Heart right ventricle (tissue), 16 donors: ENCODE results near the gene C19orf12. TPM values are rescaled to one million over a fixed set of nuclear protein-coding genes. Genes with fewer than 3 reads are reported as not detected.

Experiments used
- ATAC-seq, 8 donors: fragments of 200-7000 bp; cut with Tn5 transposase; one replicate each; pipeline ENCODE4 v1.9.1; 2020; ENCODE audit warnings: mild to moderate bottlenecking in 8 of 8, moderate library complexity in 8 of 8, moderate number of reproducible peaks in 1 of 8
- DNase-seq, 2 donors: peaks; one replicate each; pipeline ENCODE4 v3.0.0-alpha.2; 2020
- H3K27ac ChIP-seq, 10 donors: fragments of 200-600 bp; sonication (generic) in 2 of 10; one replicate each; pipeline versions ENCODE4 v1.5.0 to v1.8.0; 2020 to 2022; ENCODE audit warnings: mild to moderate bottlenecking in 3 of 10
- H3K27me3 ChIP-seq, 7 donors: fragments of 200-600 bp; one replicate each; pipeline ENCODE4 v1.8.0; 2021 to 2022; ENCODE audit warnings: mild to moderate bottlenecking in 2 of 7
- H3K36me3 ChIP-seq, 9 donors: fragments of 200-600 bp; sonication (generic) in 1 of 9; one replicate each; pipeline versions ENCODE4 v1.5.0 to v1.8.0; 2020 to 2022; ENCODE audit warnings: mild to moderate bottlenecking in 2 of 9
- H3K4me1 ChIP-seq, 9 donors: fragments of 200-600 bp; sonication (generic) in 1 of 9; one replicate each; pipeline versions ENCODE4 v1.5.0 to v1.8.0; 2020 to 2022; ENCODE audit warnings: mild to moderate bottlenecking in 4 of 9
- H3K4me3 ChIP-seq, 10 donors: fragments of 200-600 bp; sonication (generic) in 2 of 10; one replicate each; pipeline versions ENCODE4 v1.5.0 to v1.8.0; 2020 to 2022; ENCODE audit warnings: mild to moderate bottlenecking in 7 of 10, moderate library complexity in 2 of 10
- H3K9me3 ChIP-seq, 11 donors: fragments of 200-600 bp in 10 of 11; sonication (generic) in 2 of 11; one replicate each; pipeline versions ENCODE4 v1.5.0 to v1.8.0; 2013 to 2022; ENCODE audit warnings: mild to moderate bottlenecking in 2 of 11, control low read depth in 1 of 11, moderate library complexity in 1 of 11
- WGBS, 2 donors: extraction: QIAGEN DNeasy Blood & Tissue Kit; methylation state at CpG; one replicate each; pipeline ENCODE4 v1.1.7; 2013; ENCODE audit warnings: inconsistent platforms in 1 of 2; 5-methylcytosine and 5-hydroxymethylcytosine counted together
- intact Hi-C, 10 donors: fragments of 100-400 bp; cut with DNase I; formaldehyde crosslinking; loops; one replicate each; pipeline versions ENCODE4 v1.11.1 to v1.14.2; 2022
- polyA plus RNA-seq, 2 donors: library from polyadenylated mRNA; stranded (reverse); fragments of 200-250 nt; gene quantifications; one replicate each; pipeline ENCODE4 v1.2.3, GENCODE V29; 2013
- total RNA-seq, 10 donors: library from RNA; stranded (reverse); fragmentation: NEBNext Ultra II Directional in 3 of 10; extraction: Animal tissue kit (Norgen Biotek cat#: 25700) in 3 of 10; gene quantifications; one replicate each; pipeline versions ENCODE4 v1.2.1 to v1.2.4, GENCODE V29; 2021 to 2023
- TF ChIP-seq, protein P1 (sequence below), 9 donors: fragments of 200-600 bp; sonication (generic) in 2 of 9; IDR thresholded peaks; one replicate each; pipeline versions ENCODE4 v1.5.0 to v1.8.0; 2021 to 2022; ENCODE audit warnings: antibody characterized with exemption in 9 of 9, mild to moderate bottlenecking in 5 of 9, moderate library complexity in 1 of 9
- donor health status: Arrhythmogenic right ventricular cardiomyopathy.
- donor health status: ischemic (EF 13 %, LVEDD 7.1; RV severe dilation, severe dysfunction).
- donor health status: healthy with polysubstance abuse.
- donor health status: DM: no; HTN: yes; CAD: no.
- donor health status: DM: no; HTN: no; CAD: no.
- donor health status: ischemic (EF 25% LVEDD 6.9; RV normal size, moderate dysfunction).
- donor health status: ischemic (EF 25% LVEDD 5.7; RV mildly dilated, moderate dysfunction).
- donor health status: healthy.
- donor health status: DM: yes; HTN: yes; CAD: no.
- donor health status: Ischemic cardiomyopathy.
- donor health status: ischemic (EF 35%, LVEDD 5.7; RV mildly dilated, moderate dysfunction).
- donor health status: nonischemic (EF 11% LVEDD 7.7; RV severe dilation, severe dysfunction).
- donor health status: DM: yes; HTN: yes; CAD: no.
- donor health status: PGD.
- donor health status: ischemic (EF 29% LVEDD 5.4; RV normal size, mild dysfunction).
- donor health status: nonischemic (EF 23%, LVEDD 6.1; RV moderate dilation, normal function).

C19orf12 gene
- total and polyA plus RNA-seq, 12 donors: 26.7 to 83.3 (median 38.3) TPM

DNA sequence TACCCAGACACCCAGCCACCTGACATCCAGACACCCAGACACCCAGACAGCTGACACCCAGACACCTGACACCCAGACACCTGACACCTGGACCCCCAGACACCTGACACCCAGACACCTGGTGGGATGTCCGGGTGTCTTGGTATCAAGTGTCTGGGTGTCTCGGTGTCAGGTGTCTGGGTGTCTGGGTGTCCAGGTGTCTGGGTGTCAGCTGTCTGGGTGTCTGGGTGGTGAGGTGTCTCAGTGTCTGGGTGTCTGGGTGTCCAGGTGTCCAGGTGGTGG is 18.6 kb downstream of the C19orf12 start:
- Histone ChIP-seq H3K27ac (no peak overlapping the region), H3K27me3 (no peaks in the 10 kb centered on the region), H3K4me1 (peaks cover 0 to 8% (median 4%) of the 10 kb centered on the region in 9 donors), H3K9me3 (no peaks in the 10 kb centered on the region), H3K4me3 (no peak overlapping the region), H3K36me3 (peaks cover 0 to 13% (median 0%) of the 10 kb centered on the region in 9 donors)
- DNase-seq: no peak
- 91 to 92% methylated on average over 2 of the region's 2 CpGs for WGBS, 2 donors
- intact Hi-C loops: loop anchor here in 1 of 10 donors (10.0 kb wide), 1 partner anchor 82 kb away; no protein-coding TSS in a partner anchor
- no peak for ATAC-seq
- TF ChIP-seq, protein P1, sequence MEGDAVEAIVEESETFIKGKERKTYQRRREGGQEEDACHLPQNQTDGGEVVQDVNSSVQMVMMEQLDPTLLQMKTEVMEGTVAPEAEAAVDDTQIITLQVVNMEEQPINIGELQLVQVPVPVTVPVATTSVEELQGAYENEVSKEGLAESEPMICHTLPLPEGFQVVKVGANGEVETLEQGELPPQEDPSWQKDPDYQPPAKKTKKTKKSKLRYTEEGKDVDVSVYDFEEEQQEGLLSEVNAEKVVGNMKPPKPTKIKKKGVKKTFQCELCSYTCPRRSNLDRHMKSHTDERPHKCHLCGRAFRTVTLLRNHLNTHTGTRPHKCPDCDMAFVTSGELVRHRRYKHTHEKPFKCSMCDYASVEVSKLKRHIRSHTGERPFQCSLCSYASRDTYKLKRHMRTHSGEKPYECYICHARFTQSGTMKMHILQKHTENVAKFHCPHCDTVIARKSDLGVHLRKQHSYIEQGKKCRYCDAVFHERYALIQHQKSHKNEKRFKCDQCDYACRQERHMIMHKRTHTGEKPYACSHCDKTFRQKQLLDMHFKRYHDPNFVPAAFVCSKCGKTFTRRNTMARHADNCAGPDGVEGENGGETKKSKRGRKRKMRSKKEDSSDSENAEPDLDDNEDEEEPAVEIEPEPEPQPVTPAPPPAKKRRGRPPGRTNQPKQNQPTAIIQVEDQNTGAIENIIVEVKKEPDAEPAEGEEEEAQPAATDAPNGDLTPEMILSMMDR (IDR thresholded peaks at IDR 0.05): no peak

DNA sequence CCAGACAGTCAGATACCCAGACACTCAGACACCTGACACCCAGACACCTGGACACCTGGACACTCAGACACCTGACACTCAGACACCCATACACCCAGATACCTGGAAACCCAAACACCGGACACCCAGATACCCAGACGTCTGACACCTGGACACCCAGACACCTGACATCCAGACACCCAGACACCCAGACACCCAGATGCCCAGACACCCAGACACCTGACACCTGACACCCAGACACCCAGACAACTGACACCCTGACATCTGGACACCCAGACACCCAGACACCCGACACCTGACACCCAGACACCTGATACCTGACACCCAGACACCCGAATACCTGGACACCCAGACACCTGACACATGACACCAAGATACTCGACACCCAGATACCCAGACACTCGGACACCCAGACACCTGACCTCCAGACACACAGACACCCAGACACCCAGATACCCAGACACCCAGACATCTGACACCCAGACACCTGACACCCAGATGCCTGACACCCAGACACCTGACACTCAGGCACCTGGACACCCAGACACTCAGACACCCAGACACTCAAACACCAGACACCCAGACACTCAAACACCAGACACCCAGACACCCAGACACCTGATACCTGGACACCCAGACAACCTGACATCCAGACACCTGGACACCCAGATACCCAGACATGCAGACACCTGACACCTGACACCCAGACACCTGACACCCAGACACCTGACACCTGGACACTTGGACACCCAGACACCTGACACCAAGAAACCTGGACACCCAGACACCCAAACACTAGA is 19.1 kb downstream of the C19orf12 start:
- peaks cover 0 to 8% (median 4%) of the 10 kb centered on the region in 9 donors for H3K4me1 ChIP-seq
- DNase-seq (no peak), ATAC-seq (no peak)
- intact Hi-C loops: loop anchor here in 4 of 10 donors (2.0 to 10.0 kb wide), 4 partner anchors 19 to 85 kb away; partner anchors contain the start of gene C19orf12 (in 1 of the 4)
- H3K9me3 ChIP-seq: peaks cover 0 to 2% (median 0%) of the 10 kb centered on the region in 11 donors
- no peaks in the 10 kb centered on the region for H3K27me3 ChIP-seq
- WGBS, 2 donors: 82 to 89% methylated on average over 6 of the region's 6 CpGs
- peaks cover 0 to 8% (median 0%) of the 10 kb centered on the region in 9 donors for H3K36me3 ChIP-seq
- H3K4me3 ChIP-seq: no peak overlapping the region
- TF ChIP-seq, protein P1 (IDR thresholded peaks at IDR 0.05): no peak
- H3K27ac ChIP-seq: no peak overlapping the region

DNA sequence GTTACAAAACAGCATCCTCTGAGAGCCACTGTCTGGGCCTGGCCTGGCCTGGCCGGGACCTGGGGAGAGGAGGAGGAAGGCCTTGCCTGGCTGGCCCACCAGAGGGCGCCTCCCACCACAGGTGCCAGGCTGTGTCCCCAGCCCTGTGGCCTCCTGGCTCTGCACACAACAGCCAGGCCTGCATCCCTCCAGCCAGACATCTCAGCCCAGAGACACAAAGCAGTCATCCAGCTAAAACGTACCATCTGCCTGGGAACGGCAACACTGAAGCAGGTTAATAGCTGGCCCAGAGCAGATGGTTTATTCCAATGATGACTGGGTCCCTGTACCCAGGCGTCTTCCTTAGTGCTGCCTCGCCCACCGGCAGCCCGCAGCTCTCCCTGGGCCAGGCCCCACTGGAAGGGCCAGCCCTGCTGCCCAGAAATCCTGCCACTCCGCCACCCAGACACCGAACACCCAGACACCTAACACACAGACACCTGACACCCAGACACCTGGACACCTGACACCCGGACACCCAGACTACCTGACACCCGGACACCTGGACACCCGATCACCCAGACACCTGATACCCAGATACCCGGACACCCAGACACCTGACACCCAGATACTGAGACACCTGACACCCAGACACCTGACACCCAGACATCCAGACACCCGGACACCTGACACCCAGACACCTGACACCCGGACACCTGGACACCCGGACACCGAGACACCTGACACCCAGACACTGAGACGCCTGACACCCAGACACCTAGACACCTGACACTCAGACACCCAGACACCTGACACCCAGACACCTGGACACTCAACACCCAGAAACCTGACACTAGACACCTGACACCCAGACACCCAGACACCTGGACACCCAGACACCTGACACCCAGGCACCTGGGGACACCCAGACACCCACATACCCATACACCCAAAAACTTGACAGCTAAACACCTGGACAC is 20.1 kb downstream of the C19orf12 start:
- ATAC-seq (peak; percentile 93 to 98 (median 97)), DNase-seq (peak; percentile 73 to 85)
- H3K4me1 ChIP-seq: peaks cover 0 to 8% (median 4%) of the 10 kb centered on the region in 9 donors
- no peak overlapping the region for H3K4me3 ChIP-seq
- WGBS, 2 donors: 71 to 75% methylated on average over 19 of the region's 19 CpGs
- H3K9me3 ChIP-seq: peaks cover 0 to 11% (median 8%) of the 10 kb centered on the region in 11 donors
- no peaks in the 10 kb centered on the region for H3K36me3 ChIP-seq
- TF ChIP-seq, protein P1 (IDR thresholded peaks at IDR 0.05): peak; percentile 76 to 96 (median 91)
- H3K27ac ChIP-seq: peak overlapping the region in 1 of 10 donors; percentile 17
- intact Hi-C loops: loop anchor here in 6 of 10 donors (1.0 to 10.0 kb wide), 6 partner anchors 20 to 84 kb away; partner anchors contain the start of gene C19orf12 (in 1 of the 6)
- no peaks in the 10 kb centered on the region for H3K27me3 ChIP-seq

- DNase-seq (no peak), ATAC-seq (peak in 1 of 8 donors; percentile 3)
- H3K27ac ChIP-seq: peak overlapping the region in 1 of 10 donors; percentile 17
- peaks cover 0 to 8% (median 4%) of the 10 kb centered on the region in 9 donors for H3K4me1 ChIP-seq
- no peaks in the 10 kb centered on the region for H3K27me3 ChIP-seq
- H3K9me3 ChIP-seq: peaks cover 0 to 12% (median 8%) of the 10 kb centered on the region in 11 donors
- WGBS, 2 donors: 87 to 89% methylated on average over 5 of the region's 5 CpGs
- no peak overlapping the region for H3K4me3 ChIP-seq
- intact Hi-C loops: loop anchor here in 6 of 10 donors (1.0 to 10.0 kb wide), 6 partner anchors 21 to 83 kb away; partner anchors contain the start of gene C19orf12 (in 1 of the 6)
- TF ChIP-seq, protein P1 (IDR thresholded peaks at IDR 0.05): no peak
- no peaks in the 10 kb centered on the region for H3K36me3 ChIP-seq
Observed at GRCh38 chr19:29694161-29694560, 20.9 kb downstream of the C19orf12 start.
